Caco-2 (cell line): ENCODE results near the gene TJP2. TPM values are rescaled to one million over a fixed set of nuclear protein-coding genes. Genes with fewer than 3 reads are reported as not detected.

Experiments used
- BruUV-seq: library from RNA; stranded (reverse); fragments of 400-500 nt; replicated peaks from 2 replicates; lab custom pipeline; 2021; lab: Mats Ljungman, UMichigan
- CTCF ChIA-PET: fragments of 300-600 bp; sonication (Branson Sonifier 250); formaldehyde crosslinking; loops from one replicate; lab custom pipeline; 2022; ENCODE audit warnings: antibody characterized with exemption; lab: Charles Lee
- POLR2A ChIA-PET: fragments of 300-600 bp; sonication (Branson Sonifier 250); formaldehyde crosslinking; loops from one replicate; lab custom pipeline; 2022; ENCODE audit warnings: antibody characterized with exemption; lab: Charles Lee
- DNase-seq, 2 experiments: peaks; one replicate each; pipeline versions ENCODE4 v3.0.0 to v3.0.0-alpha.2; 2020 to 2022
- H3K27me3 ChIP-seq: replicated peaks from 2 replicates; pipeline ENCODE4 v1.6.0; 2011; ENCODE audit warnings: low read length; ENCODE audit not compliant: control insufficient read depth, insufficient read depth
- H3K36me3 ChIP-seq: 2 replicates; pipeline ENCODE4 v1.5.1; 2011; ENCODE audit warnings: low read length; ENCODE audit not compliant: control insufficient read depth, insufficient read depth
- H3K4me1 ChIP-seq: fragments of 250-450 bp; sonication (Bioruptor Pico); 2 replicates; pipeline ENCODE4 v1.5.1; 2020; ENCODE audit warnings: mild to moderate bottlenecking
- H3K4me3 ChIP-seq: 2 replicates; pipeline ENCODE4 v1.5.1; 2011; ENCODE audit warnings: low read depth, mild to moderate bottlenecking, control low read depth, low read length
- H3K9me3 ChIP-seq: fragments of 250-450 bp; sonication (Bioruptor Pico); 2 replicates; pipeline ENCODE4 v1.5.1; 2020; ENCODE audit warnings: mild to moderate bottlenecking, moderate library complexity
- H3K27ac Mint-ChIP-seq: one replicate; pipeline ENCODE4 v1.8.0; 2022; ENCODE audit warnings: mixed read lengths; ENCODE audit not compliant: unreplicated experiment
- H3K27me3 Mint-ChIP-seq: one replicate; pipeline ENCODE4 v1.8.0; 2022; ENCODE audit warnings: mixed read lengths; ENCODE audit not compliant: insufficient read depth, unreplicated experiment
- H3K36me3 Mint-ChIP-seq: one replicate; pipeline ENCODE4 v1.8.0; 2022; ENCODE audit warnings: mild to moderate bottlenecking, mixed read lengths; ENCODE audit not compliant: insufficient read depth, unreplicated experiment
- H3K4me1 Mint-ChIP-seq: one replicate; pipeline ENCODE4 v1.8.0; 2022; ENCODE audit warnings: low read depth, mixed read lengths; ENCODE audit not compliant: unreplicated experiment
- H3K4me3 Mint-ChIP-seq: one replicate; pipeline ENCODE4 v1.8.0; 2022; ENCODE audit warnings: mild to moderate bottlenecking, moderate library complexity, mixed read lengths; ENCODE audit not compliant: unreplicated experiment
- H3K9me3 Mint-ChIP-seq: one replicate; pipeline ENCODE4 v1.8.0; 2022; ENCODE audit warnings: mixed read lengths; ENCODE audit not compliant: unreplicated experiment
- CTCF ChIP-seq, 2 experiments: fragments of 200-600 bp in 1 of 2; IDR thresholded peaks; 1 replicate in 1 of 2; 2 replicates in 1 of 2; pipeline versions ENCODE4 v1.5.1 to v1.8.0; 2011 to 2022; ENCODE audit warnings: antibody characterized with exemption in 1 of 2, control low read depth in 1 of 2, inconsistent platforms in 1 of 2, low read depth in 1 of 2, low read length in 1 of 2, mild to moderate bottlenecking in 1 of 2, moderate library complexity in 1 of 2; ENCODE audit not compliant: insufficient read depth in 1 of 2, severe bottlenecking in 1 of 2, unreplicated experiment in 1 of 2
- intact Hi-C: fragments of 100-400 bp; cut with micrococcal nuclease; formaldehyde crosslinking; loops from one replicate; pipeline ENCODE4 v1.10.0; 2022; ENCODE audit not compliant: unreplicated experiment
- total RNA-seq: library from RNA; stranded (reverse); gene quantifications from 2 replicates; pipeline ENCODE4 v1.2.3, GENCODE V29; 2022

Gene TJP2
- total RNA-seq, 1 experiment from 2014 or later = 36.7 TPM

GRCh38 chr9:69176471-69177171 is 2.5 kb downstream of the TJP2 start:
- TF ChIP-seq CTCF (IDR thresholded peaks at IDR 0.05; ENCODE audit: insufficient read depth in 1 of 2, low read depth in 1 of 2, low read length in 1 of 2, severe bottlenecking in 1 of 2, unreplicated experiment in 1 of 2) = no peak
- intact Hi-C loops = no loop called here
- no peaks in the 10 kb centered on the region for H3K9me3 ChIP-seq
- H3K27ac Mint-ChIP-seq = no peak overlapping the region
- H3K4me1 ChIP-seq = no peaks in the 10 kb centered on the region
- no TSS peak for BruUV-seq
- no peaks in the 10 kb centered on the region for H3K27me3 ChIP-seq
- DNase-seq = no peak
- no peak overlapping the region for H3K4me3 Mint-ChIP-seq
- H3K9me3 Mint-ChIP-seq = no peaks in the 10 kb centered on the region
- CTCF ChIA-PET = no interaction called here
- H3K36me3 Mint-ChIP-seq = peaks cover 7% of the 10 kb centered on the region
- no peaks in the 10 kb centered on the region for H3K36me3 ChIP-seq
- no peaks in the 10 kb centered on the region for H3K27me3 Mint-ChIP-seq
- POLR2A ChIA-PET = no interaction called here
- no peak overlapping the region for H3K4me3 ChIP-seq
- peaks cover 8% of the 10 kb centered on the region for H3K4me1 Mint-ChIP-seq

- H3K27me3 ChIP-seq = no peaks in the 10 kb centered on the region
- H3K4me3 Mint-ChIP-seq = no peak overlapping the region
Observed at GRCh38 chr9:69178583-69179011, 4.5 kb downstream of the TJP2 start.

GRCh38 chr9:69179037-69179436 is 5.0 kb downstream of the TJP2 start:
- POLR2A ChIA-PET = no interaction called here
- BruUV-seq = no TSS peak
- Histone ChIP-seq H3K36me3 (no peaks in the 10 kb centered on the region), H3K9me3 (no peaks in the 10 kb centered on the region), H3K4me1 (no peaks in the 10 kb centered on the region), H3K27me3 (no peaks in the 10 kb centered on the region), H3K4me3 (no peak overlapping the region)
- peaks cover 14% of the 10 kb centered on the region for H3K4me1 Mint-ChIP-seq
- H3K36me3 Mint-ChIP-seq = peaks cover 15% of the 10 kb centered on the region
- TF ChIP-seq CTCF (IDR thresholded peaks at IDR 0.05; ENCODE audit: insufficient read depth in 1 of 2, low read depth in 1 of 2, low read length in 1 of 2, severe bottlenecking in 1 of 2, unreplicated experiment in 1 of 2) = no peak
- DNase-seq = no peak
- H3K27me3 Mint-ChIP-seq = no peaks in the 10 kb centered on the region
- no peak overlapping the region for H3K4me3 Mint-ChIP-seq
- intact Hi-C loops = no loop called here
- CTCF ChIA-PET = no interaction called here
- no peak overlapping the region for H3K27ac Mint-ChIP-seq
- no peaks in the 10 kb centered on the region for H3K9me3 Mint-ChIP-seq

More at GRCh38 chr9:69178583-69179011, 4.5 kb downstream of the TJP2 start:
- no peak overlapping the region for H3K27ac Mint-ChIP-seq
- Histone ChIP-seq H3K4me3 (no peak overlapping the region), H3K9me3 (no peaks in the 10 kb centered on the region), H3K36me3 (no peaks in the 10 kb centered on the region), H3K4me1 (no peaks in the 10 kb centered on the region)
- H3K9me3 Mint-ChIP-seq = no peaks in the 10 kb centered on the region
- no peak for DNase-seq
- intact Hi-C loops = loop anchor here (1.0 kb wide), 1 partner anchor 8 kb away; no protein-coding TSS in a partner anchor
- H3K36me3 Mint-ChIP-seq = peaks cover 15% of the 10 kb centered on the region
- no peaks in the 10 kb centered on the region for H3K27me3 Mint-ChIP-seq
- no peak for TF ChIP-seq CTCF (IDR thresholded peaks at IDR 0.05; ENCODE audit: insufficient read depth in 1 of 2, low read depth in 1 of 2, low read length in 1 of 2, severe bottlenecking in 1 of 2, unreplicated experiment in 1 of 2)
- CTCF ChIA-PET = no interaction called here
- POLR2A ChIA-PET = no interaction called here
- H3K4me1 Mint-ChIP-seq = peaks cover 14% of the 10 kb centered on the region
- no TSS peak for BruUV-seq
